Measurements from ENCODE around the gene OTOP3. TPM values are rescaled to one million over a fixed set of nuclear protein-coding genes. Genes with fewer than 3 reads are reported as not detected.
A peak's percentile ranks its signal among the peaks of the same experiment; 100 is the strongest.

Gene OTOP3
- total RNA-seq, 1 donor from 2014 or later = not detected

DNA sequence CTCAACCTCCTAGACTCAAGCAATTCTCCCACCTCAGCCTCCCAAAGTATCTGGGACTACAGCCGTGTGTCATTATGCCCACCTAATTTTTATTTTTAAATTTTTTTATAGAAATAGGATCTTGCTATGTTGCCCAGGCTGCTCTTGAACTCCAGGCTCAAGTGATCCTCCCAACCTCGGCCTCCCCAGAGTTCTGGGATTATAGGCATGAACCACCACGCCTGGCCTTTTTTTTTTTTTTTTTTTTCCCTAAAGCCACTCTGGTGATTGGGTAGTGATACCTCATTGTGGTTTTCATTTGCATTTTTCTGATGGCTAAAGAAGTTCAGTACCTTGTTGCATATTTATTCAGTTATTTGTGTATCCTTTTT lies 50.5 kb downstream of the OTOP3 start:
- no peak for DNase-seq (ENCODE audit: low spot score)

DNA sequence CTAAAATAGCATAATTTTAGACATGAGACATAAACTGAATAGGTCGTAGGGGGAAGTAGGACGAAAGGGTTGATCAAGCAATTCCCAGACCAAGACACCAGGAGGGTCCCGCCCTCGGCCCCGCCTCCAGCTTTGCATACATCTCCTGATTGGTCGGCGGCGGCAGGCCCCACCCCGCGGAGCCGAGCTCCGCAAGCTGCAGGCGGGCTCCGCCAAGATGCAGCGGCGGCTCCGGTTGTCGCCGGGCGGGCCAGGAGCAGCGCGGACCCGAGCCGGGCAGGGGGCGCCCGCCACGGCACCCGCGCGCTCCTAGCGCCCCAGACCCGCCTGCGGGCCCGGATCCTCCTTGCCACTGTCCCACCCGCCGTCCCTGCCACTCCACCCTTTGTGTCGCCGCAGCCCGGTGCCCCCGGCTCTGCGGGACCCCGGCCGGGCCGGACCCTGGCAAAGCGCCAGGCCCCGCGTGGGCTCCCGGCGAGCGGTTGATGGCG lies 51.8 kb downstream of the OTOP3 start, which contains the start of gene CDR2L:
Gene CDR2L (plus strand): TSS at position 215 of the 491 bp plus-strand sequence. CDS start 412 bp downstream, outside the sequence.
- DNase-seq (ENCODE audit: low spot score) = peak; percentile 96

GRCh38 chr17:74987909-74988711 lies 52.4 kb downstream of the OTOP3 start:
- peak; percentile 79 for DNase-seq (ENCODE audit: low spot score)

DNA sequence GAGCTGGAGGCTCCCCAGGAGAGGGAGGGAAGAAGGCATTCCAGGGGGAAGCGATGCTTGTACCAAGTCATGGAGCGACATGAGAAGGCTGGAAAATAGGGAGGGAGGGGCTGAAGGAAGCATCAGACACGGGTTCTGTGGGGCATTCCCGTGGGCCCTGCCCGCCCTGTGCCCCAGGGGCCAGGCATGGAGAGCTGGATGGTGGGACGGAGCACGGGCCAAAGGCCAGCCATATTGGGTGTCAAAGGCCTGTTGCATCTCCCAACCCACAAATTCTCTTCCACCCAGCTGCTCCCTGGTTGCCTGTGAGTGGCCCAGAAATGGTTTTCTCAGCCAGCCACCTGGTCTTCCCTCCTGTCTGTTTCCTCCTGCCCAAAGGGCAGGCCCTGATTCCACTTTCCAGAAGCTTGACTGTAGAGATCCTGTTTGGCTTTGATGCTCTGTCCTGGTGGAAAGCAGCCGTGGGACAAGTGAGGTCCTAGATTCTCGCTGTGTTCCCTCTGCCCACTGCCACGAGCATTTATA lies 54.9 kb downstream of the OTOP3 start:
- DNase-seq (ENCODE audit: low spot score) = no peak

- no peak for DNase-seq (ENCODE audit: low spot score)
Observed at GRCh38 chr17:74992223-74992622, 56.5 kb downstream of the OTOP3 start.

GRCh38 chr17:74994440-74994839 lies 58.7 kb downstream of the OTOP3 start:
- DNase-seq (ENCODE audit: low spot score) = no peak

DNA sequence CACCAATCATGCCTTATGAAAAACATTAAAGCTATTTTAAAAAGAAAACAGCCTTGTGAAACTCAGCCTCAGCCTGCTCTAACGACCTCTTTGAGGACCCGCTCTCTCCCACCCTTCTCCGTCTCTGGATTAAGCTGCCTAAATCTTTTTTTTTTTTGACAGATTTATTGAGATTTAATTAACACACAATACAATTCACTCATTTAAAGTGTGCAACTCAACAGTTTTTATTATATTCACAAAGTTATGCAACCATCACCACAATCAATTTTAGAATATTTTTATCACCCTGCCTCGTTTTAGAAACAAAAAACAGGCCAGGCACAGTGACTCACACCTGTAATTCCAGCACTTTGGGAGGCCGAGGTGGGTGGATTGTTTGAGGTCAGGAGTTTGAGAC lies 60.1 kb downstream of the OTOP3 start:
- DNase-seq (ENCODE audit: low spot score) = no peak

GRCh38 chr17:74998783-74999182 lies 63.1 kb downstream of the OTOP3 start:
- DNase-seq (ENCODE audit: low spot score) = no peak

- no peak for DNase-seq (ENCODE audit: low spot score)
Observed at GRCh38 chr17:74999523-74999922, 63.8 kb downstream of the OTOP3 start.

Other genes with a start within 250 kb of the OTOP3 start
- gene CD300LF, start 223.0 kb upstream of the OTOP3 start, total RNA-seq = 1.8 TPM
- gene RAB37, start 198.6 kb upstream of the OTOP3 start, total RNA-seq = 5.1 TPM
- gene NHERF1, start 187.3 kb upstream of the OTOP3 start, total RNA-seq = 568 TPM
- 43.7 TPM for gene NAT9, start 159.6 kb upstream of the OTOP3 start, total RNA-seq
- gene GRIN2C, start 76.0 kb upstream of the OTOP3 start, total RNA-seq = 0.43 TPM
- 9.3 TPM for gene FDXR, start 62.9 kb upstream of the OTOP3 start, total RNA-seq
- 0.12 TPM for gene FADS6, start 42.3 kb upstream of the OTOP3 start, total RNA-seq
- 0.09 TPM for gene USH1G, start 12.6 kb upstream of the OTOP3 start, total RNA-seq
- not detected for gene OTOP2, start 11.6 kb upstream of the OTOP3 start, total RNA-seq
- gene HID1, start 36.9 kb downstream of the OTOP3 start, total RNA-seq = 186 TPM
- 83.8 TPM for gene CDR2L, start 51.7 kb downstream of the OTOP3 start, total RNA-seq
- gene MRPL58, start 76.8 kb downstream of the OTOP3 start, total RNA-seq = 16.7 TPM
- gene ATP5PD, start 111.1 kb downstream of the OTOP3 start, total RNA-seq = 226 TPM
- 28.3 TPM for gene KCTD2, start 111.3 kb downstream of the OTOP3 start, total RNA-seq
- 19.9 TPM for gene SLC16A5, start 152.1 kb downstream of the OTOP3 start, total RNA-seq
- gene ARMC7, start 174.1 kb downstream of the OTOP3 start, total RNA-seq = 20.2 TPM
- gene NT5C, start 195.8 kb downstream of the OTOP3 start, total RNA-seq = 50.0 TPM
- 183 TPM for gene JPT1, start 218.6 kb downstream of the OTOP3 start, total RNA-seq
- gene SUMO2, start 247.1 kb downstream of the OTOP3 start, total RNA-seq = 353 TPM

Data from mucosa of gallbladder (tissue), 1 donor.